Activated naive CD8-positive, alpha-beta T cell treated with anti-CD3 and anti-CD28 coated beads, Interleukin-2, amount 10 ng/mL, durations not matched to agents 7 days and 5 days (primary cell): ENCODE results near the gene SHOC2. TPM values are rescaled to one million over a fixed set of nuclear protein-coding genes. Genes with fewer than 3 reads are reported as not detected.

Experiments used
- ATAC-seq: fragments of 150-1000 bp; cut with Tn5 transposase; one replicate; pipeline ENCODE4 v1.10.0; 2021; ENCODE audit warnings: low read depth, moderate library complexity
- POLR2A ChIA-PET: fragments of 350-600 bp; sonication (Branson Sonifier 250); formaldehyde crosslinking; loops from one replicate; lab custom pipeline; 2021; ENCODE audit warnings: antibody characterized with exemption; lab: Charles Lee
- DNase-seq: peaks from one replicate; pipeline ENCODE4 v3.0.0; 2021
- H3K27ac Mint-ChIP-seq: one replicate; pipeline ENCODE4 v1.8.0; 2022; ENCODE audit warnings: mild to moderate bottlenecking, mixed read lengths
- H3K27me3 Mint-ChIP-seq: one replicate; pipeline ENCODE4 v1.8.0; 2022; ENCODE audit warnings: mild to moderate bottlenecking, moderate library complexity, mixed read lengths
- H3K36me3 Mint-ChIP-seq: one replicate; pipeline ENCODE4 v1.8.0; 2021; ENCODE audit warnings: mild to moderate bottlenecking, mixed read lengths
- H3K4me1 Mint-ChIP-seq: one replicate; pipeline ENCODE4 v1.8.0; 2021; ENCODE audit warnings: mixed read lengths
- H3K4me3 Mint-ChIP-seq: one replicate; pipeline ENCODE4 v1.8.0; 2022; ENCODE audit warnings: mild to moderate bottlenecking, moderate library complexity, mixed read lengths
- H3K9me3 Mint-ChIP-seq: one replicate; pipeline ENCODE4 v1.8.0; 2021; ENCODE audit warnings: mixed read lengths
- total RNA-seq, 2 experiments: library from RNA; stranded (reverse); gene quantifications; one replicate each; pipeline ENCODE4 v1.2.3, GENCODE V29; 2021

SHOC2 gene
- 10 to 100 TPM; 49.8 to 56.2 TPM for total RNA-seq

GRCh38 chr10:110919349-110919931 lies at the start of gene SHOC2:
Gene SHOC2, plus strand, starts transcription at chr10:110919604. Its CDS starts 44,755 bp downstream, at chr10:110964359.
- Mint-ChIP-seq H3K4me1 (peaks cover 32% of the 10 kb centered on the region), H3K36me3 (peaks cover 9% of the 10 kb centered on the region), H3K27ac (peak within 1 kb of the TSS; percentile 97), H3K9me3 (no peaks in the 10 kb centered on the region), H3K4me3 (peak within 1 kb of the TSS; percentile 96), H3K27me3 (no peaks in the 10 kb centered on the region)
- DNase-seq (peak; percentile 91), ATAC-seq (peak; percentile 37)
- POLR2A ChIA-PET, result interaction anchor here (0.6 to 2.2 kb wide), 13 partner anchors 17 to 985 kb away, joined by 3 to 17 read pairs (median 5); partner anchors contain the start of gene PDCD4

DNA sequence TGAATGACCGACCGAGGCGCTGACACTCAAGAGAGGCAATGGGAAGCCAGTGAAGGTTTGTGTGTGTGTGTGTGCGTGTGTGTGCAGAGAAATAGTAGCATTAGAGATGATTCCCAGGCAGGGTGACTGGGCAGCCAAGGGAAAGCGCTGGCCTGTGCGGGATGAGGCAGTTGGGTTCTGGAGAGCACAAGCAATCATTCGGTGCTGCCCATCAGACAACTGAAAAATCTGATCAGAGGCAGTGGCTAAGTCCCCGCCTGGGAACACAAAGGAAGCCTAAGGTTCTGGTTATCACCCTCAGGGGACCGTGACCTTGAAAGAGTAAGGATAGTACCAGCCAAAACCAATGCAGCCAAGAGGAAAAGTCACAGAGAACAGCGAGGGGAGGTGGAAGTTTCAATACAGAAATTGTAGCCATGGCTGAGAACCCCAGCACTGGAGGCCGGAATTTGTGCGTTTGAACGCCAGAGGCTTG lies 48.5 kb upstream of the SHOC2 start:
- POLR2A ChIA-PET, result interaction anchor here (0.9 to 1.3 kb wide), 8 partner anchors 11 to 68 kb away, joined by 4 to 53 read pairs (median 10); partner anchors contain the start of genes BBIP1 and SHOC2
- DNase-seq, result no peak
- peaks cover 70% of the 10 kb centered on the region for H3K4me1 Mint-ChIP-seq

GRCh38 chr10:110871298-110872084 lies 47.9 kb upstream of the SHOC2 start, which contains the start of gene PDCD4:
Gene PDCD4, plus strand, starts transcription at chr10:110871928. Its CDS starts 4,100 bp downstream, at chr10:110876028.
- Mint-ChIP-seq H3K27ac (peak within 1 kb of the TSS; percentile 97), H3K4me1 (peaks cover 66% of the 10 kb centered on the region), H3K36me3 (peaks cover 17% of the 10 kb centered on the region), H3K9me3 (no peaks in the 10 kb centered on the region), H3K27me3 (no peaks in the 10 kb centered on the region), H3K4me3 (peak within 1 kb of the TSS; percentile 98)
- POLR2A ChIA-PET, result interaction anchor here (0.6 to 1.3 kb wide), 13 partner anchors 11 to 306 kb away, joined by 3 to 53 read pairs (median 4); partner anchors contain the start of genes BBIP1 and SHOC2
- DNase-seq (peak; percentile 93), ATAC-seq (peak; percentile 79)

More for the DNA sequence above, 48.5 kb upstream of the SHOC2 start:
- ATAC-seq, result no peak
- Mint-ChIP-seq H3K9me3 (no peaks in the 10 kb centered on the region), H3K27me3 (no peaks in the 10 kb centered on the region), H3K36me3 (peaks cover 15% of the 10 kb centered on the region), H3K27ac (peak overlapping the region; percentile 97), H3K4me3 (peak overlapping the region; percentile 98)

DNA sequence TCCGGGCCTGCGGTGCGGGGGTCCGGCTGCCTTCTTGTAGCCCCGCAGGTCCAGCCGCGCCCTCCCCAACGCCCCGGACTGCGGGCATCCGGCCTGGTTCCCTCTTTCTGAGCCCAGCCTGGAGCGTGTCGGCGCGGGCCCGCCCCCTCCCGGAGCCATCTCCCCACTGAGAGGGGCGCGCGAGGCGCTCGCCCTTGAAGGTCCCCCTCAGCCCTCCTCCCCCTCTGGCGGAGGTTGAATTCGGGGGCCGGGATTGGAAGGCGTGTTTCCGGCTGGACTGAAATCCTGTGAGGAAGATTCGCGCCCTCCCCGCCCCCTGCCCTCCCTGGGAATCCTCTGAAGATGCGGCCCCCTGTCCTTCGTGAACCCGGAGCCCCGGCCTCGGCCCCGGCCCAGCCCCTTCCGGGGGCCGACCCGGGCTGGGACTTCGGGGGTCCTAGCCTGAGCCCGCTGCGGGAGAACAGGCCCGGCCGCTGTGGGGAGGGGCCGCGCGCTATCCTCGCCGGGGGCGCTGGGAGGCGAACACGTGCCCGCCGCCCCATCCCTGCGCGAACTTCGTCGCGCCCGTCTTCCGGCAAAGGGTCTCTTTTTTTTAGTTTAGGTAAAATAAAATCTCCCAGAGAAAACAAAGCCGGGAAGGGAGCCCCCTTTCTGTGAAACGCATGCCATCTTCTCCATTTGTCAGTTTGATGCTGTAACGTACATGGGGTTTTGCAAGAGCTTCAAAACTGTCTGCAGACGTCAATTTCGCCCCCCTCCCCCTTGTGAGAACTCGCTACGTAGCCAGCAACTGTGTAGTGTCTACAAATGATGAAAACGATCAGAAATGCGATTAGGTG lies 47.0 kb upstream of the SHOC2 start:
- Mint-ChIP-seq H3K4me1 (peaks cover 63% of the 10 kb centered on the region), H3K9me3 (no peaks in the 10 kb centered on the region), H3K36me3 (peaks cover 20% of the 10 kb centered on the region), H3K4me3 (peak overlapping the region; percentile 91), H3K27me3 (no peaks in the 10 kb centered on the region), H3K27ac (peak overlapping the region; percentile 88)
- POLR2A ChIA-PET, result interaction anchor here (1.0 to 2.1 kb wide), 18 partner anchors 8 to 87 kb away, joined by 3 to 53 read pairs (median 8); partner anchors contain the start of genes BBIP1 and SHOC2
- ATAC-seq (peak; percentile 73), DNase-seq (peak; percentile 81)

DNA sequence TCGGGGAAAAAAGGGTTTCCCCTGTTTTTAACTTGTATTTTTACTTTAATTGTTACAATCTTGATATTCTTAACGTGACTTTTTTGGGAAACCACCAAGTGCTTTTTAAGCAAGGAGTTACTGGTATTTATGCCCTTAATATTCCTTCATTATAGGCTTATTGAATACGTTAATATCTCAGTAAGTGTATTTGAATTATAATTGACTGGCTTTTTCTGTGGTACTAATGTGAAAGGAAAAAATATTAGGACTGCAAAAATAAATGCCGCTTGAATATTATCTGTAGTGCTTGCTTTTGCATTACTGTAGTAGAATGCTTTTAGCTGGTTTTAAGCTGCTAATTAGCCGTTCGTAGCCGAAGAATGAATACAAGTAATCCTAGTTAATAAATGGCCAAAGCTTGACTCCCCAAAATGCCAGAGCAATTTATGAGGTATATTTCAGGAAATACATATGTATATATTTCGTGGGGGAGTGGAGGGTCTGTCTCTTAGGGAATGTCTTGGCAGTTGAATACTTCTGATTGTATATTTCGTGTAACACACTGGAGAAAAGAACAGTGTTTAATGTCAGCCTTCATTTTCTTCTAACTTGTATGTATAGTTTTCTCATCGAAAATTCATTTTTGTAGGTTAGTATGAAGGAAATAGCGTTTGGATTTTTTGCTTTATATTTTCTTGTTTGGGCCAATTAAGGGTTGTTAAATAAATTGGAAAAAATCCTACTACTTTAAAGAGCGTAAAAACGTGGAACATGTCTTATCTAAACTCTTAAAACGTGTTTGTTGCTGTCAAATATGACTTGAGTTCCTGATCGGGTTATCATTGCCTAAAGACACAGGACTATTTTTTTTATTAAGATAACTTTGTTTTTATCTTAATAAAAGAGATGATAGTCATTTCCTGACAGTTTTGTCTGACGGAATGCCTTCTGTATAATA lies 46.1 kb upstream of the SHOC2 start:
- Mint-ChIP-seq H3K9me3 (no peaks in the 10 kb centered on the region), H3K27me3 (no peaks in the 10 kb centered on the region), H3K4me3 (peak overlapping the region; percentile 91), H3K4me1 (peaks cover 64% of the 10 kb centered on the region), H3K36me3 (peaks cover 28% of the 10 kb centered on the region), H3K27ac (peak overlapping the region; percentile 88)
- no peak for DNase-seq
- POLR2A ChIA-PET, result interaction anchor here (1.0 to 2.1 kb wide), 10 partner anchors 9 to 88 kb away, joined by 3 to 19 read pairs (median 8); no protein-coding TSS in a partner anchor
- ATAC-seq, result no peak

- Mint-ChIP-seq H3K27ac (peak overlapping the region; percentile 78), H3K4me3 (peak overlapping the region; percentile 83), H3K9me3 (no peaks in the 10 kb centered on the region), H3K36me3 (peaks cover 31% of the 10 kb centered on the region), H3K4me1 (peaks cover 59% of the 10 kb centered on the region), H3K27me3 (no peaks in the 10 kb centered on the region)
- ATAC-seq (no peak), DNase-seq (no peak)
- POLR2A ChIA-PET, result interaction anchor here (2.1 kb wide), 1 partner anchor 71 kb away, joined by 19 read pairs; no protein-coding TSS in a partner anchor
Measured at GRCh38 chr10:110873951-110874350, 45.5 kb upstream of the SHOC2 start.

GRCh38 chr10:110876000-110876399 lies 43.4 kb upstream of the SHOC2 start:
- Mint-ChIP-seq H3K27me3 (no peaks in the 10 kb centered on the region), H3K4me3 (no peak overlapping the region), H3K9me3 (no peaks in the 10 kb centered on the region), H3K36me3 (peaks cover 31% of the 10 kb centered on the region), H3K4me1 (peaks cover 47% of the 10 kb centered on the region), H3K27ac (no peak overlapping the region)
- POLR2A ChIA-PET, result no interaction called here
- ATAC-seq, result no peak
- DNase-seq, result no peak

GRCh38 chr10:110876788-110877187 lies 42.6 kb upstream of the SHOC2 start:
- no peaks in the 10 kb centered on the region for H3K9me3 Mint-ChIP-seq
- DNase-seq (no peak), ATAC-seq (no peak)
- no peak overlapping the region for H3K4me3 Mint-ChIP-seq
- peaks cover 46% of the 10 kb centered on the region for H3K4me1 Mint-ChIP-seq
- H3K27ac Mint-ChIP-seq, result no peak overlapping the region
- H3K36me3 Mint-ChIP-seq, result peaks cover 33% of the 10 kb centered on the region
- H3K27me3 Mint-ChIP-seq, result no peaks in the 10 kb centered on the region
- POLR2A ChIA-PET, result interaction anchor here (1.3 kb wide), 1 partner anchor 9 kb away, joined by 5 read pairs; no protein-coding TSS in a partner anchor

DNA sequence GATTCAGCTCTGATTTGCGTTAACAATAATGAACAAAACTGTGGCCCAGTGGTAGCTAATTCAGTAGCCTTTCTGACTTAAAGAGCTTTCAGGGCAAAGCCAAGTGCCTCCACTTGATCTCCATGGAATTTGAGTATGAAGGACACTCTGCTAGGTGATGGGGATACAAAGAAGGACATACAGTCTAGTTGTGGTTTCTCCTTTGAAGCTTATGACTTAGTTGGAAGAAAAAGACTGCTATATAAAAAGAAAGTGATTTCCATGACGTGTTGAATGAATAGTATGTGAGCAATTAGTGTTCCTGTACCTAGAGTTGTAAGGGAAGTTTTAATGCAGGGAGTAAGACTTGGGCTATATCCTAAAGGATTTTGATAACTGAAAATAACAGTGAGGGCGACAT lies 39.4 kb upstream of the SHOC2 start:
- H3K4me1 Mint-ChIP-seq, result peaks cover 49% of the 10 kb centered on the region
- POLR2A ChIA-PET, result interaction anchor here (0.9 to 1.2 kb wide), 4 partner anchors 22 to 131 kb away, joined by 3 read pairs; no protein-coding TSS in a partner anchor
- H3K4me3 Mint-ChIP-seq, result no peak overlapping the region
- H3K27ac Mint-ChIP-seq, result peak overlapping the region; percentile 4
- H3K9me3 Mint-ChIP-seq, result no peaks in the 10 kb centered on the region
- no peaks in the 10 kb centered on the region for H3K27me3 Mint-ChIP-seq
- ATAC-seq (no peak), DNase-seq (no peak)
- peaks cover 49% of the 10 kb centered on the region for H3K36me3 Mint-ChIP-seq

GRCh38 chr10:110881247-110881646 lies 38.2 kb upstream of the SHOC2 start:
- ATAC-seq, result no peak
- Mint-ChIP-seq H3K4me1 (peaks cover 48% of the 10 kb centered on the region), H3K9me3 (no peaks in the 10 kb centered on the region), H3K27ac (no peak overlapping the region), H3K4me3 (peak overlapping the region; percentile 15), H3K27me3 (no peaks in the 10 kb centered on the region), H3K36me3 (peaks cover 48% of the 10 kb centered on the region)
- DNase-seq, result no peak
- POLR2A ChIA-PET, result no interaction called here

- Mint-ChIP-seq H3K4me1 (peaks cover 49% of the 10 kb centered on the region), H3K4me3 (no peak overlapping the region), H3K27ac (no peak overlapping the region), H3K9me3 (no peaks in the 10 kb centered on the region), H3K27me3 (no peaks in the 10 kb centered on the region), H3K36me3 (peaks cover 49% of the 10 kb centered on the region)
- DNase-seq, result no peak
- POLR2A ChIA-PET, result interaction anchor here (1.1 kb wide), 2 partner anchors 9 to 10 kb away, joined by 4 to 6 read pairs; partner anchors contain the start of gene PDCD4
- no peak for ATAC-seq
Measured at GRCh38 chr10:110881905-110882304, 37.5 kb upstream of the SHOC2 start.
